Inferior parietal cortex (tissue), 1 donor: ENCODE results near the gene TSC22D4.
"Not testable (repeated sequence)": the region's sequence is repeated elsewhere in the genome, so short reads cannot be mapped to it uniquely, and the experiment has no call there.

Source experiments
- DNase-seq: peaks from one replicate; pipeline ENCODE4 v3.0.0-alpha.2; 2016; ENCODE audit errors: extremely low spot score

The TSC22D4 gene

DNA sequence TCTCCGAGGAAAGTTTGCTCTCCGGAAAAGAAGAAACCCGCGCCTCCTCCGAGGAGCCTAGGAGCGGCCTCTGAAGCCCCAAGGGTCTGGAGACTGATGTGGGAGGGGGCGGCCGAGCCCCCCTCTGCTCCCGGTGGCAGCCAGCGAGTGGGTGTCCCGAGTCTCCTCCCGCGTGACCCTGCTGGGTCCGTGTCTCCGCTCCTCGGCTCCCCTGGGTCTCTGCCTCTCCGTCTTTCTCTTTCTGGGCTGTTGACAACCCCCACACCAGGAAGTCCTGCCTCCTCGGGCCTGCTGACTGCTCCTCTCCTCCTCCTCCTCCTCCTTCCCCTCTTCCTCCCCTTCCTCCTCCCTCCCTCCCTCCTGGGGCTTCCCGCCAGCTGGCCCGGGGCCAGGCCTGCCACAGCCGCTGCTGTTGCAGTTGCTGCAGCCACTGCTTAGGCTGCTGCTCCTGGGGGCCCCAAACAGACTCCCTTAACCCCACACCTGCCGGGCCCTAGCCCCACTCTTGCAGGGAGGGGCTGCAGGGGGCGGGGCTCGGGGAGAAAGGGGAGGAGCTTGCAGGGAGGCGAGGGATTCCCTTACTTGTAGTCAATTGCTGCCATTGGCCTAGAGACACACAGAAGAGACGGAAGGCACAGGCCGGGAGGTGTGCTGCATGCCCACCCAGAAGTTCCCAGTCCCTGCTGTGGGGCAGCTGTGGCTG is at the start of gene TSC22D4:
TSS of gene TSC22D4 (minus strand) at position 257 of the 703 bp plus-strand sequence. CDS start 1,176 bp downstream, outside the sequence.
- DNase-seq = peak; percentile 89

GRCh38 chr7:100528108-100528866 is 49.3 kb upstream of the TSC22D4 start:
- not testable (repeated sequence) for DNase-seq

GRCh38 chr7:100523192-100523591 is 44.2 kb upstream of the TSC22D4 start:
- not testable (repeated sequence) for DNase-seq

DNA sequence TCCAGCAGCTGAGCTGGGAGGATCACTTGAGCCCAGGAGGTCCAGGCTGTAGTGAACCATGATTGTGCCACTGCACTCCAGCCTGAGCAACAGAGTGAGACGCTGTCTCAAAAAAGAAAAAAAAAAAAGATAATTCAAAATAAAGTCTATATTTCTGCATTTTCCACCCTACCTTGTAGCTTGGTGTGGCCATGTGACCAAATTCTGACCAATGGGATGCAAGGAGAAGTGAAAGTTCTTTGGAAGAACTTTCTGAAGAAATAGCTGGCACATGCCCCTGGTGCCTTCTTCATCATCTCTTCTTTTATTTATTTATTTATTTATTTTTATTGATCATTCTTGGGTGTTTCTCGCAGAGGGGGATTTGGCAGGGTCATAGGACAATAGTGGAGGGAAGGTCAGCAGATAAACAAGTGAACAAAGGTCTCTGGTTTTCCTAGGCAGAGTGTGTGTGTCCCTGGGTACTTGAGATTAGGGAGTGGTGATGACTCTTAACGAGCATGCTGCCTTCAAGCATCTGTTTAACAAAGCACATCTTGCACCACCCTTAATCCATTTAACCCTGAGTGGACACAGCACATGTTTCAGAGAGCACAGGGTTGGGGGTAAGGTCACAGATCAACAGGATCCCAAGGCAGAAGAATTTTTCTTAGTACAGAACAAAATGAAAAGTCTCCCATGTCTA is 43.0 kb upstream of the TSC22D4 start:
- not testable (repeated sequence) for DNase-seq

DNA sequence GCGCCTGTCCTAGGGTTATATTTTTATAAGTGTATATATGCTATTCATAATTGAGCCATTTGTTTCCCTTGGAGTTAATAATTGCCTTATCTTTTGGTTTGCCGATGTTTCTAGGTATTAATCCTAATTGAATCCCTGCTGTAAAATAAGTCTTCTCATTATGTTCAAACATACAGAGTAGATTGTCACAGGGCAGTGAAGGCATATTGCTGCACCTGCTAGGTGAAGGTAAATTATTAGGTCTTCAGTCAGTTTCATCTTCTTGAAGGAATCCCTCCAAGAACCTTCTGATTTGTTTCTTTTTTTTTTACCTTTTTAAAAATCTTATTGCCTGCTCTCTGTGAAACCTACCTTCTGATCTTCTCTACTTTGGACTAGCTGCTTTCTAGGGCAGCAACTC is 42.1 kb upstream of the TSC22D4 start:
- DNase-seq = no peak

GRCh38 chr7:100520138-100520537 is 41.1 kb upstream of the TSC22D4 start:
- DNase-seq = no peak

DNA sequence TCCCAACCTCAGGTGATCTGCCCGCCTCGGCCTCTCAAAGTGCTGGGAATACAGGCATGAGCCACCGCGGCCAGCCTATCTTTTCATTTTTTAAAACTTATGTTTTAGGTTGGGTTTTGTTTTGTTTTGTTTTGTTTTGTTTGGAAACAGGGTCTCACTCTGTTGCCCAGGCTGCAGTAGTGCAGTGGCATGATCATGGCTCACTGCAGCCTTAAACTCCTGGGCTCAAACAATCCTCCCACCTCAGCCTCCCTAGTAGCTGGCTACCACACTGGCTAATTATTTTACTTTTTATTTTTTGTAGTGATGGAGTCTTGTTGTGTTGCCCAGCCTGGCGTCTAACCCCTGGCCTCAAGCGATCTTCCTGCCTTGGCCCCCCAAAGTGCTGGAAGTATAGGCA is 40.6 kb upstream of the TSC22D4 start:
- no peak for DNase-seq

DNA sequence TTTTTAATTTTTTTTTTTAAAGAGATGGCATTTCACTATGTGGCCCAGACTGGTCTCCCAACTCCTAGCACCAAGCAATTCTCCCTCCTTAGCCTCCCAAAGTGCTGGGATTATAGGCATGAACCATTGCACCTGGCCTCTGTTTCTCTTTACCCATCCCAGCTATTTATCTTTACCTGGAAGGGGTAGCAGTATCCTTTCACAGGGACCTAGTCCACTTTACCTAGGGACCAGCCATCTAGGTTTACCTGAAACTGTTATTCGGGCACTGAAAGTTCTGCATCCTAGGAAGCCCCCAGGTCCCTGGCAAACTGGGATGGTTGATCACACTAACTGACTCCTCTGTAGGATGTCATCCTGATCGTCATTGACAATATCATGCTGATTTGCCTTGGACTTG is 38.3 kb upstream of the TSC22D4 start:
- DNase-seq = no peak

- no peak for DNase-seq
Measured at GRCh38 chr7:100516135-100516812, 37.3 kb upstream of the TSC22D4 start.

GRCh38 chr7:100515072-100515532 is 36.1 kb upstream of the TSC22D4 start:
- no peak for DNase-seq

- no peak for DNase-seq
Measured at GRCh38 chr7:100513212-100513810, 34.3 kb upstream of the TSC22D4 start.

DNA sequence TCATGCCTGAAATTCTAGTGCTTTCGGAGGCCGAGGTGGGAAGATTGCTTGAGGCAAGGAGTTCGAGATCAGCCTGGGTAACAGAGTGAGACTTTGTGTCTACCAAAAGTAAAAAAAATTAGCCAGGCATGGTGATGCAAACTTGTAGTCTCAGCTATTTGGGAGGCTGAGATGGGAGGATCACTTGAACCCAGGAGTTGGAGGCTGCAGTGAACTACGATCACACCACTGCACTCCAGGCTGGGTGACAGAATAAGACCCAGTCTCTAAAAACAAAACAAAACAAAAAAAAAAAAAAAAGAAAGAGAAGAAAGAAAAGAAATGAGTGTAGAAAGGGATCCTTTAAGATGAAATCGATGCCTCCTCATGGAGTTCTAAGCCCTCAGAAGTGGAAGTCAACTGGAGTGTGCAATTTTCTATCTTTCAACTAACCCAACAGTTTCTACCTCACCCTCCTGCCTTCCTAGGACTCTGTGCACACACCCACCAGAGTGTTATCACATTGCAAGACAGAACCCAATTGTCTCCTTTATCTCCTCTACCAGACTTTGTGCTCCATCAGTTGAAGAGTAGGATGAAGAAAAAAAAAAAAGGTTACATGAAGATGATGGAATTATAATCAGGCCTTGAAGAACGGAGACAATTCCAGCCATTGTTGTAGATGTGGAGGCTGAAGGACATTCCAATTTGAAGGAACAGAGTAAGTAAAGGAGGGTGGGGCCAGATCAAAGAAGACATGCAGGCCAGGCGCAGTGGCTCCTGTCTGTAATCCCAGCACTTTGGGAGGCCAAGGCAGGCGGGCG is 31.6 kb upstream of the TSC22D4 start:
- DNase-seq = no peak

- no peak for DNase-seq
Measured at GRCh38 chr7:100509231-100509630, 30.2 kb upstream of the TSC22D4 start.

- no peak for DNase-seq
Measured at GRCh38 chr7:100506356-100506923, 27.4 kb upstream of the TSC22D4 start.

DNA sequence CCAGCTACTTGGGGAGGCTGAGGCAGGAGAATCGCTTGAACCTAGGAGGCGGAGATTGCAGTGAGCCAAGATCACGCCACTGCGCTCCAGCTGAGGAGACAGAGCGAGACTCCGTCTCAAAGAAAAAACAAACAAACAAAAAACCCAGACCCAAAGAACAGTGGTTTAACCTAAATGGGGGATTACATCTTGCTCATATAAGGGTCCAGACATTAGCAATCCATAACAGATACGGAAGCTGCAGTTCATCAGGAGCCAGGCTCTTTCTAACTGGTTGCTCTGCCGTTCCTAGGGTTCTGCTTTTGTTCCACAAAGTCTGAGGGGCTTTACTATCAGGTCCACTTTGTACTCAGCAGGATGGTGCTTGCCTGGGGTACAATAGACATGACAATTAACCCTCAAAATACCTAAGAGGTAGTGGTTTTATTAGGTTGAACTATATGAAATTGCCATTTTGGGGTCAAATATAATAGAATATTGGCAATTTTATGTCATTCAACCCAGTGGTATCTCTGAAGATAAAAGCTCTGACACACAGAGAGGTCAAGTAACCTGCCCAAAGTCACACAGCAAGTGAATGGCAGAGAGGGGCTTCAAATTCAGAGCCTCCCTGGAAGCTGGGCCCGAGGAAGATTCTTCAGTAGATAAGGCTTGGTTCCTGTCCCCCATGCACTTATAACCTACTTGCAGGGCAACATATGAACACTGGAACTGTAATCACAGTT is 26.0 kb upstream of the TSC22D4 start:
- DNase-seq = no peak

DNA sequence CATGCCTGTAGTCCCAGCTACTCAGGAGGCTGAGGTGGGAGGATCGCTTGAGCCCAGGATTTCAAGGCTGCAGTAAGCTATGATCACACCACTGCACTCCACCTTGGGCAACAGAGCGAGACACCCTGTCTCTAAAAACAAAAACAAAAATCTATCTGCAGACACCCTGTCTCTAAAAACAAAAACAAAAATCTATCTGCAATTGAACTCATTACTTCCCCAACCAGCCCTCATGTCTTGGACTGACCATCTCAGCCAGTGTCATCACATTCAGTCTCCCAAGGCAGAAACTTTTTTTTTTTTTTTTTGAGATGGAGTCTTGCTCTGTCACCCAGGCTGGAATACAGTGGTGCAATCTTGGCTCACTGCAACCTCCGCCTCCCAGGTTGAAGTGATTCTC is 25.0 kb upstream of the TSC22D4 start:
- DNase-seq = not testable (repeated sequence)

GRCh38 chr7:100500743-100501142 is 21.7 kb upstream of the TSC22D4 start:
- DNase-seq = not testable (repeated sequence)

GRCh38 chr7:100496509-100496908 is 17.5 kb upstream of the TSC22D4 start:
- no peak for DNase-seq

DNA sequence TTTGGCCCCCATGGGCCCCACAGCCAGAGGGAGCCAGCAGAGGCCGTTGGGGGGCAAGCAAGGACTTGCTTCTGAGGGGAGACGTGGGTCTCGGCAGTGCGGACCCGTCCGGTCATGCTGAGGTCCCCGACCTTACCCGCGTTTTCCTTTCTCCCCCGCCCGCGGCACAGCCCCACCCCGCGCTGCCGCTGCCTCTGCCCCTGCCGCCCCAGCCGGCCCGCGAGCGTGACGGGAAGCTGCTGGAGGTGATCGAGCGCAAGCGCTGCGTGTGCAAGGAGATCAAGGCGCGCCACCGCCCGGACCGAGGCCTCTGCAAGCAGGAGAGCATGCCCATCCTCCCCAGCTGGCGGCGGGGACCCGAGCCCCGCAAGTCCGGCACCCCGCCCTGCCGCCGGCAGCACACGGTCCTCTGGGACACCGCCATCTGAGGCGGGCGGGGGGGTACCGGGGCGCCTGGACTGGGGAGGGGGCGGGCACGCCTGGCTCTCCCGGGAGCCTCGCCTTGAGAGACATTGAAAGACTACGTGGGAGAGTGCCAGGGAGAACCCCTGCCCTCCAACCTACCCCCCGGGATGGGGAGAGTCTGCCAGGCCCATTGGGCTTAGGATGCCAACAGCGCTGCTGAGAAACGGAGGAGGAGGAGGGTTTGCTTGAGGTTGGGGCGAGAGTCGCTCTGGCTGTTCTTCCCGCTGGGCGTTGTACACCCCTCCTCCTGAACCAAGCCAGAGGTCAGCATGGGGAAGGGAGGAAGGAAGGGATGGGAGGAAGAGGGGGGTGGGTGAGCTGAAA is 14.7 kb upstream of the TSC22D4 start:
- no peak for DNase-seq
